Subcutaneous adipose tissue (tissue), 4 donors: ENCODE measurements around the gene MUC5B. TPM values are rescaled to one million over a fixed set of nuclear protein-coding genes. Genes with fewer than 3 reads are reported as not detected.

Experiments used
- total RNA-seq, 4 donors: library from RNA; depleted of rRNA; stranded (reverse); fragments of >200 nt; gene quantifications; one replicate each; pipeline ENCODE4 v1.1.0, GENCODE V29; 2016
- TF ChIP-seq, protein P1 (sequence below): fragments of 450-650 bp; IDR thresholded peaks from one replicate; pipeline ENCODE4 v1.5.1; 2016; ENCODE audit warnings: low read depth, mild to moderate bottlenecking, control low read depth, antibody characterized with exemption, moderate library complexity

Gene MUC5B
- total RNA-seq, 4 donors from 2014 or later = not detected

DNA sequence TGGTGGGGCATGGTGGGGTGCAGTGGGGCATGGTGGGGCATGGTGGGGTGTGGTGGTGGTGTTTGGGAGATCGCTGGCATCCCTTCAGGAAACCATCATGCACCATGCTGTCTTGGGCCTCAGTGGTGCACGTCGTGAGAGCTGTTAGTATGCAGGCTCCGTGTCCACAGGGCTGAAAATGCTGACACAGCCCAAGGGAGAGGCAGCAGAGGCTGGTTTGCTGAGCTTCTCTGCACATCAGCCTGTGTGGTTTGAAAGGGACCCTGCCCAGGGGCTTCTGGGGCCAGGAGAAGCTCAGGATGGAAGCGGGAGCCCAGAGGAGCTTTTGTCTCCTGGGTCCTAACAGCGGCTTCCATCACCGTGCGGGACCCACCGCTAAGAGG, 30.2 kb downstream of the MUC5B start:
- TF ChIP-seq, protein P1, sequence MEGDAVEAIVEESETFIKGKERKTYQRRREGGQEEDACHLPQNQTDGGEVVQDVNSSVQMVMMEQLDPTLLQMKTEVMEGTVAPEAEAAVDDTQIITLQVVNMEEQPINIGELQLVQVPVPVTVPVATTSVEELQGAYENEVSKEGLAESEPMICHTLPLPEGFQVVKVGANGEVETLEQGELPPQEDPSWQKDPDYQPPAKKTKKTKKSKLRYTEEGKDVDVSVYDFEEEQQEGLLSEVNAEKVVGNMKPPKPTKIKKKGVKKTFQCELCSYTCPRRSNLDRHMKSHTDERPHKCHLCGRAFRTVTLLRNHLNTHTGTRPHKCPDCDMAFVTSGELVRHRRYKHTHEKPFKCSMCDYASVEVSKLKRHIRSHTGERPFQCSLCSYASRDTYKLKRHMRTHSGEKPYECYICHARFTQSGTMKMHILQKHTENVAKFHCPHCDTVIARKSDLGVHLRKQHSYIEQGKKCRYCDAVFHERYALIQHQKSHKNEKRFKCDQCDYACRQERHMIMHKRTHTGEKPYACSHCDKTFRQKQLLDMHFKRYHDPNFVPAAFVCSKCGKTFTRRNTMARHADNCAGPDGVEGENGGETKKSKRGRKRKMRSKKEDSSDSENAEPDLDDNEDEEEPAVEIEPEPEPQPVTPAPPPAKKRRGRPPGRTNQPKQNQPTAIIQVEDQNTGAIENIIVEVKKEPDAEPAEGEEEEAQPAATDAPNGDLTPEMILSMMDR = no peak

DNA sequence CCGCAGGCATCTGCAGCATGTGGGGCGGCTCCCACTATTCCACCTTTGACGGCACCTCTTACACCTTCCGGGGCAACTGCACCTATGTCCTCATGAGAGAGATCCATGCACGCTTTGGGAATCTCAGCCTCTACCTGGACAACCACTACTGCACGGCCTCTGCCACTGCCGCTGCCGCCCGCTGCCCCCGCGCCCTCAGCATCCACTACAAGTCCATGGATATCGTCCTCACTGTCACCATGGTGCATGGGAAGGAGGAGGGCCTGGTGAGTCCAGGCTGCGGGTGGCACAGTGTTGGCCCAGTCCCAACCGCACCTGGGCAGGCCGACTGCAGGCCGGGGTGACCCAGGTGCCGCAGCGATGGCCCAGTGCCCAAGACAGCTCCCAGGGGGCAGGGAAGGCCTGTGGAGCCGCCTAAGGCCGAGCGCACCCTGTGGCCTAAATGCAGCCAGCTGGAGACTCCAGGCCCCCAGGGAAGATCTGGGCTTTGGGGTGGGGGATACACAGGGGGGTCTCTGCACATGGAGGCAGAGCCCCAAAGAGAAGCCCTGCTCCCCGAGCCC, 31.3 kb downstream of the MUC5B start:
- TF ChIP-seq, protein P1 = no peak

DNA sequence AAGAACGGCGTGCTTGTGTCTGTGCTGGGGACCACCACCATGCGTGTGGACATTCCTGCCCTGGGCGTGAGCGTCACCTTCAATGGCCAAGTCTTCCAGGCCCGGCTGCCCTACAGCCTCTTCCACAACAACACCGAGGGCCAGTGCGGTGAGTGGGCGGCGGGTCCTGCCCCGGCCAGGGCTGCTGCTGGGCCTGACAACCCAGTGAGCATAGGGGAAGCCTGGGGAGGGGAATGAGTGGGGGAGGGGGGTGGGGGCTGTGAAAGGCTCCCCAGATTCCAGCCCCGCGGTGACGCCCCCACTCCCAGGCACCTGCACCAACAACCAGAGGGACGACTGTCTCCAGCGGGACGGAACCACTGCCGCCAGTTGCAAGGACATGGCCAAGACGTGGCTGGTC, 31.9 kb downstream of the MUC5B start:
- TF ChIP-seq, protein P1 = no peak

DNA sequence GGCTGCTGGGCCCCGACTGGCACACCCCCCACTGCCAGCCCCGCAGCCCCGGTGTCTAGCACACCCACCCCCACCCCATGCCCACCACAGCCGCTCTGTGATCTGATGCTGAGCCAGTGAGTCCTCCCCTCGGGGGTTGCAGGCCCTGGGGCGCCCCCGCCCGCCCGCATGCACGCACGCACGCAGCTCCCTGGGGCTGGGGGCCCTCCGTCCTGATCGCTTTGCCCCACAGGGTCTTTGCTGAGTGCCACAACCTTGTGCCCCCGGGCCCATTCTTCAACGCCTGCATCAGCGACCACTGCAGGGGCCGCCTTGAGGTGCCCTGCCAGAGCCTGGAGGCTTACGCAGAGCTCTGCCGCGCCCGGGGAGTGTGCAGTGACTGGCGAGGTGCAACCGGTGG, 32.3 kb downstream of the MUC5B start:
- TF ChIP-seq, protein P1 = no peak

DNA sequence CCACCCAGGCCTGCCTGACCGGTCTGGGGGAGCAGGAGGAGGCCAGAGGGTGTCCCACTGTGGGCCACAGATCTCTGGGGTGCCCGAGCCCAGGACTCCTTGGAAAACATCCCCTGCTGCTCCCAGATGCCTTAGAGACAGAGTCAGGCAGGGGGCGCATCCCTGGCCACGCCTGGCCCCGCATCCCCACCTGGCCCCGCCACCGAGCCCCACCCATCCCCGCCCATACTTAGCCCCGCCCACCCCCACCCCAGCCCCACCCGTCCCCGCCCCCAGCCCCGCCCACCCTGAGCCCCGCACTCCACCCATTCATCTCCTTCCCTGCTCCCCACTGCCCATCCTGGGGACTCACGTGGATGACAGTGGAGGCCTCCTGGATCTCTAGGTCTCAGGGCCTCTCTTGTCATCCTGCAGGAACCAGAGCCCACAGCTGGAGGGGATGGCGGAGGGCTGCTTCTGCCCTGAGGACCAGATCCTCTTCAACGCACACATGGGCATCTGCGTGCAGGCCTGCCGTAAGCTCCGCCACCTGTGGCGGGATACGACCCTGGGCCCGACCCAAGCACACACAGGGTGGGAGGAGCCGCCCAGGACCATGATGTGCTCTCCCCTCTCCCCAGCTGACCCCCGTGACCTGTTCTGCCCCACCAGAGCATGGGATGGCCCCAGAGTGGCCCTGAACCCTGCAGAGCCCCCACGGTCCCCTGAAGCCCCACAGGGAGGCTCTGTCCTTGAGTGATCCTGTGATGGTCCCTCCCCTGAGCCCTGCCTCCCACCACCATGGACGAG, 33.6 kb downstream of the MUC5B start:
- TF ChIP-seq, protein P1 = no peak

DNA sequence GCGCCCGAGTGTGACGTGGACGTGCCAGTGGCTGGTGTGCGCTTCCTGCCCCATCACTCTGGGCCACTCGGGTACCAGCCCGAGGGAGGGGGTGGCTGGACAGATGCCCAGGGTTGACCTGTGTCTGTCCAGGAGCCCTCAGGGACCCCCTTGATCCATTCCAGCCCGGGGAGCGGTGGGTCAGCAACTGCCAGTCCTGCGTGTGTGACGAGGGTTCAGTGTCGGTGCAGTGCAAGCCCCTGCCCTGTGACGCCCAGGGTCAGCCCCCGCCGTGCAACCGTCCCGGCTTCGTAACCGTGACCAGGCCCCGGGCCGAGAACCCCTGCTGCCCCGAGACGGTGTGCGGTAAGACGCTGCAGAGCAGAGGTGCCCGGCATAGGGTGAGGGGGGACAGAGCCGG, 34.5 kb downstream of the MUC5B start:
- TF ChIP-seq, protein P1 = no peak

DNA sequence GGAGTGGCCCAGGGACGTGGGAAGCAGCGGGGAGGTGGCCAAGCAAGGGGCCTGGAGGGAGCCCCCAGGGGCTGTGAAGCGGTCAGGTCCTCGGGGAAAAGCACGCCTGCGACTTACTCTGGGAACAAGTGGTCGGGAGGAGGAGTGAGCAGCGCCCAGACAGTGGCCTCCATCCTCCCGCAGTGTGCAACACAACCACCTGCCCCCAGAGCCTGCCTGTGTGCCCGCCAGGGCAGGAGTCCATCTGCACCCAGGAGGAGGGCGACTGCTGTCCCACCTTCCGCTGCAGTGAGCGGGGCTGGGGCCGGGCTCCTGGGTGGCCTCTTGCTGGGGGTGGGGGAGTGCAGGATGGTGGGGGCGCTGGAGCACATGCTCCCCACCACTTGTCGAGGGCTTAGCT, 35.0 kb downstream of the MUC5B start:
- TF ChIP-seq, protein P1 = no peak
